HG03060 (cell line): ENCODE measurements around the gene JPH3.

Experiments used
- ATAC-seq: cut with Tn5 transposase; IDR thresholded peaks from one replicate; pipeline ENCODE4 v1.9.1; 2021; ENCODE audit warnings: low read depth, moderate number of reproducible peaks; ENCODE audit not compliant: unreplicated experiment

JPH3 gene

DNA sequence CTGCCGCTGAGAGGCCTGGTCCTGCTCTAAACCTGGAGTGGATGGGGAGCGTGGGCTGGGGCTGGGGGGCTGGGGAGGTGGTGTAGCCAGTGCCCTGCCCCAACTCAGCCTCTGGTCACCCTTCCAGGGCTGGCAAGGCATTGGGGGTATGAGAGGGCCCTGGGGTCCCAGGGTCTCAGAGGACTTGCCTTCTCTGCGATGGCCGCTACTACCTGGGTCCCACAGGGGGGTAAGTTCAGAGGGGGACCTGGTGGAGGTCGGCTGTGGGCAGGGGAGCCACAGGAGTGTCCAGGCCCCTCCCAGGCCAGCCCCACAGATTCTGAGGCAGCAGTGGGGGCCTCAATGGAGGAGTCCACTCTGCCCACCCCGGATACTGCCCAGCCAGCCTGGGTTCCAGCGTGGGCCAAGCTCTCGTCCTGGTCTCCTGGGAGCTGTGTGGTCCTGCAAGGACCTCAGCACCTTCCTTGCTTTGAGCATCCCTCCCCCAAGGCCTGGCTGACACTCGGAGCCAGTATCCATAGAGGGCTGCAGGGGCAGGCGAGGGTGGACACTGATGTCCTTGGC, 20.5 kb downstream of the JPH3 start:
- ATAC-seq, result no peak

DNA sequence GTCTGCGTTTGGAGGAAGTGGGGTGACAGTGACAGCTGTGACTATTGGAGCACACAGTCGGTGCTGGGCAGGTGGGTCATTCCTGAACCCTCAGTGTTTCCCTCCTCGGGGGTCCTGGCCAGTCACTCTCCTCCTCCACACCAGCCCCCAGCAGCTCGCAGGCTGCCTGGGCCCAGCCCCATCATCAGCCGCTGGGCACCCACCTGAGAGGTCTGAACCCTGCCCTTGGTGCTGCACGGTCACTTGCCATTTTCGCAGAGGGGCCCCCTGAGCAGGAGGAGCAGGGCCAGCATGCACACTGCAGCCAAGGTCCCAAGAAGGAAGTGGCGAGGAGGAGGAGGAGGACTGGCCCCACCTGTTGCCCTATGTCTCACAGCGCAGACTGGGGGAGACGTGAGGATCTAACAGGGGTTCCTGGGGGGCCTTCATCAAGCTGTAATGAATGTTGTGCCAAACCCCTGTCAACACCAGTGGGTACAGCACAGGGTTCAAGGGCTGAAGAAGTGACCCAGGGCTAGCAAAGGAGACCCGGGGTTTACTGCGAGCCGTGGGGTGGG, 23.0 kb downstream of the JPH3 start:
- no peak for ATAC-seq

DNA sequence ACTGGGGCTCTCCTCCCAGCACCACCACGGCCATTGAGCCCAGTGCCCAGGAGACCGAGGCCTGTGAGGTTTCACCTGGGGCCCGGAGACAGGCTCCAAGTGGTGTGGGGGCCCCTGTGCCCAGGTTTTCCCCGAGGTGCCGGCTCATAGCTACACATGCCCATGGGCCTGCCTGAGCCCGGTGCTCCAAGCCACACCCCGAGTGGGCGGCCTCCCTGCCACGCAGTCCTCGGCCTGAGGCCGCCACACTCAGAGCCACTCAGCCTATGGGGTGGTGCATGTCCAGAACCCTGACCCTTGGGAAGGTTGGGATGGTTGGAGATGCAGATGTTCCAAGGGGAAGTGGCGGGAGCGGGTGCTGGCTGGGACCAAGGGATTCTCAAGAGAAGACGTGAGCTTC, 24.1 kb downstream of the JPH3 start:
- no peak for ATAC-seq

DNA sequence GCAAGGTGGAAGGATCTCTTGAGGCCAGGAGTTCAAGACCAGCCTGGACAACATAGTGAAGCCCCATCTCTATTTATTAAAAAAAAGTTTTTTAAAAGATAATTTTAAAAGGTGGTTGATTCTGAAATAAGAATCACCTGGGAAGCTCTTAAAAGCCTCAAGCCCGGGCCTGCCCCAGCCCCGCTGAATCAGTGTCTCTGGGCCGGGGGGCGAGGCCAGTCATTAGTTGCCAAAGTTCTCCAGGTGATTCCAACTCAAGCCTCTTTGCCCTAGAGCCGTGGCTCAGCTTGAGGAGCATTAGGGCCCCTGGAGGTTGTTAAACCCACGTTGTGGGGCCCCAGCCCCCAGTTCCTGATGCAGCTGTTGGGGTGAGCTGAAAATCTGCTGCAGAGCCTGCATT, 24.6 kb downstream of the JPH3 start:
- no peak for ATAC-seq

DNA sequence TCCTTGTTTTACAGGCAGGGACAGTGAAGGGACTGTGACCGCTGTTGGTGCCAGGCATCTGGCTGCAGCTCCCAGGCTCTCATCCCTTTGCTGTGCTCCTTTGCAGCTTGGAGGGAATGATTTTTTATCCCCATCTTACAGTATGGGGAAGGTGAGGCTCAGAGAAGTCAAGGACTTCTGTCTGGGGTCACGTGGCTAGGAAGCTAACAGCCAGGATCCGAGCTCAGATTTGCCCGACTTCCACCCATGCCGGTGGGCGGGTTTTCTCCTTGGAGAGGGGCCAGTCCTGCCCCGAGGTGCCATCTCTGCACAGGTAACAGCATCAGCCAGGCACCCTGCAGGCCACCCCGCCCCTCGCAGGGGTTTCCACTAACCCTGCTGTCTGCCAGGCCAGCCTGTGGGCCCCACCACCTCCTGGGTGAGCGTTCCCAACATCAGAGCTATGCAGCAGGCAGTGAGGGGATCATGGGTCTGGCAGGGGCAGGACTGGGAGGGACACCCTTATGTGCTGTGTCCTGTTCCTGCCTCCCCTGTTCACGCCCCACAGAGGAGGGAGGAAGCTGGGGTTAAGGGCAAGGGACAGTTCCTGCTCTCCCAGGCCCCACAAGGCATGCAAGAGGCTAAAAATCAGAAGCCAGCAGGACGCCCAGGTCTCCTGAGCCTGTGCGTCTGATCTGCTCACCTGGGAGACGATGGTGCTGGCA, 25.4 kb downstream of the JPH3 start:
- ATAC-seq, result no peak

DNA sequence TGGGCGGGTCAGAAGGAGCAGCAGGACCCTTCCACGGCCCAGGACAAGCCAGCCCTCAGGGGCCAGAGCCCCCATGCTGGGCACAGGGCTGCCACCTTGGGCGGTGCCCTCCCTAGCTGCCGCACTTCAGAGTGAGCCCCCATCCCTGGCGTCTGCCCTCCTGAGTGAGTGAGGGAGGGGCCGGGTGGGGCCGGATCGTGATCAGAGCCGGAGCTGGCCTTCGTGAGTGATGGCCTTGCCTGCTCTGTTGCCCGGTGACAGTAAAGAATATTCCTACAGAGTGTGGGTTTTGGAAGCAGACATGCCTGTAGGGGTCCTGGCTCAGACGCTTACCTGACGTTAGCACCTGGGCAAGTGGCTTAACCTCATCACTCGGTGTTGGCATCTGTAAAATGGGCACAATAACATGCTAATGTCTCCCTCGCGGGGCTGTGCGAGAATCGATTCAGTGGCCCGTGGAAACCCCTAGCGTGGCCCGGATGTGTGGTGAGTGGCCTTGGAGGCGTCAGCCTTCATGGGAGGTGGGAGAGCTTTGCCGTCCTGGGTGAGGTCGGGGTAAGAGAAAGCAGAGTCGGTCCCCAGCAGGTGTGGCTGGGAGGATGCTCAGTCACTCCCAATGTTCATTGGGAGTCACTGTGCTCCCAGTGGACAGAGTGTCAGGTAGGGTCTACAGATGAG, 26.1 kb downstream of the JPH3 start:
- ATAC-seq, result no peak

DNA sequence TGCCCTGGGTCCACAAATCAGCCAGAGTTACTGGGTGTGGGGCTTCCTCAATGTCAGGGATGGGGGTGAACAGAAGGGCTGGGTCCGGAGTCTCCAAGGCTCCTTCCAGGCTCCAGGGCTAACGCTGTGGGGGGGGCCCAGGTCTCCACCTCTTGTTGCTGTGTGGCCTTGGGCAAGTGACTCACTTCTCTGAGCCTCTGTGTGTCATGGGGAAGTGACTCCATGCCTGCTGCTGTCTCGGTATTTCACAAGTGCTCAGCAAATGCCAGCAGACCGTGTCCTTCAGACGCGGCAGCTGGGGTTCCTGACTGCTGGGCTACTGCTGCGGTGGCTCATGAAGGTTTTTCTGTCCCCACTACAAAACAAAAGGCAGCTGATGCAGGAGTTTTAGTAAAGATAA, 26.6 kb downstream of the JPH3 start:
- no peak for ATAC-seq

DNA sequence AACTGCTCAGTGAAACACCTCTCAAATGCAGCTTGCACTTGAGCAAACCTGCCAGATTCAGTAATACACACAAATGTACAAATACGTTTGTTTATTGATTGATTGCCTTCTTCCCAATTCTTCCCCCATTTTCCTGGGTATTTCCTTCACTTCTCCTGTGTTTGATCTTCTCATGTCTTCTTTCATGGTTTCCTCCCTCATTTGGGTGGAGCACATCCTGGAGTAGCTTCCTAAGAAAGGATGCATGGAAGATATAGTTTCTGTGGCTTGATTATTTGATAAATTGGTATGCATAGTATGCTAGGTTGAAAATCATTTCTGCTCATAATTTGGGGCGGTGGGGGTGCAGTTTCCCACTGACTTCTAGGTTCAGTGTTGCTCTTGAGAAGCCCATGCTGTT, 28.8 kb downstream of the JPH3 start:
- ATAC-seq, result no peak

DNA sequence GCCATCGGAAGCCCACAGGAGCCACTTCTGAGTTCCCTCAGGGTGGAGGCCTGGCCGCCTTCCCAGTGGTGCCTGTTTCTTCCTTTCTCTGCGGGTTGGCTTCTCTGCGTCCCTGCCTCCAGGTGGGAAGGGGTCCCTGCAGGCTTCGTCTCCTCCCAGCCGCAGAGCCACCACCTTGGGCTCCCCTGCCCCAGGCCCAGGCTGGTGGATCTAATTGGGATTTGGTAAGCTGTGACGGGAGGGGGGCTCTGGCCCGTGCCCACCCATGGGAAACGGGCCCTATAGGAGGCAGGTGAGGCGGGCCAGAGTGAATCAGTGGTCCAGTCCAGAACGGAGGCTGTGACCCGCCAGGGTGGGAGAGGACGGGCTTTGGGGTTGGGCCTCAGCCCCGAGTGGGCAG, 32.1 kb downstream of the JPH3 start:
- ATAC-seq, result no peak

DNA sequence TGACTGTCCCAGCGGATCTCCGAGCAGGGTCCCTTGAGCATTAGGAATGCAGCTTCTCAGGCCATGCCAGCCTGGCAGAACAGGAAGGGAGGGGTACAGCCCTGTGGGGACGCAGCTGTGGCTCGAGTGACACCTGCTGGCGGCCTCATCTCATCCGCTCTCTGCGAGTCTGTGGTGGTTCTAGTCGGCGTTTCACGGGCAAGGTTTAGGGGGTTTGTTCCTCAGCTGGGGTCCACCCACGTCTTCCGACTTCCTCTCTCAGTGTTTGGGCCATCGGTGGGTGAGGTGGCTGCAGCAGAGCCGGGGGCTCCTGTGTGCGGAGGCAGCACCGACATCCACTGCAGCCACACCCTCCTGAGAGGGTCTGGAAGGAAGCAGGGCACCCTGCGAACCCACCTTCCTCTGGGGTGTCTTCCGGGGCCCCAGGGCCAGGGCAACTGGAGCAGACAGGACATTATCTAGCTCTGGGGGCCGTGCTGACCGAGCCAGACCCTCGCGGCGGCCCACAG, 33.3 kb downstream of the JPH3 start:
- no peak for ATAC-seq

DNA sequence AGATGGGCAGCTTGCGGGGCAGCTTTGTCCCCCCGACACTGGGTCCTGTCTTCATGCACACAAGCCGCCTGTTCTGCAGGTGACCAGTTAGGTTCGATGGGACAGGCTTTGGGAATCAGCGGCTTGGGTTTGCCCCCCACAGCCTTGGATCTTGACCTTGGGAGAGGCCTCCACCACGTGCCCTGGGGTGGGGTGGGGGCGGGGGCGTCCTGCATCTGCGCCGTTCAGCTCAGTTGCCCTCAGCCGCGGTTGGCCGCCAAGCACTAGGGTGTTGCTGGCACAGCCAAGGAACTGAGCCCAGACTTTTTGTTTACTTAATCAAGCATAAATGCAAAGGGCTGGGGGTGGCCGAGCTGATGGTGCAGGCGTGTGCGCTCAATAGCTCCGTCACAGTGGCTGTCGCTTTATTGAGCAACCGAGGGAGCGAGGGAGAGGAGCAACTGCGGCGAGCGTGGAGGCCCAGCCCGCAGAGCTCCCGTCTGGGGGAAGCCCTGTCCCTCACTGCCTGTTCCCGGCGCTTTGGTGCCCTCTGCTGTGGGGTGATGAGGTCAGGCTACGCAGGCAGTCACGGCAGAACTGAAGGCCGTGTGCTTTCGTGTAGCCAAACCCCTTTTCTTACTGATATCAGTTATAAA, 33.9 kb downstream of the JPH3 start:
- no peak for ATAC-seq

DNA sequence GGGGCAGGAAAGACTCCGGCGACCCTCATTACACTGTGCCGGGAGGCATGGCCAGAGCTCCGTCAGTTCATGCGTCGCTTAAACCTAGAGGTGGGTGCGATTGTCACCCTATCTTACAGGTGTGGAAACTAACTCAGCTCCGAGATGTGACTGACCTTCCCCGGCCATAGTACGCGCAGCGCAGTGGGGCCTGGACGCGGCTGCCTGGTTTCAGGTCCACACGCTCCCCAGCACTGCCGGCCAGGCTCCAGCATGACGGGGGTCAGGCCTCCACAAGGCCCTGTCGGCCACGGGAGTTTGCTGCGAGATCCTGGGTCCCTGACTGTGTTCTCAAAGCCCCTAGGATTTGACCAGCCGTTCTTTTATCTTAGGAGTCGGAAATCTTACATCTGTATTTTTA, 34.4 kb downstream of the JPH3 start:
- ATAC-seq, result no peak

DNA sequence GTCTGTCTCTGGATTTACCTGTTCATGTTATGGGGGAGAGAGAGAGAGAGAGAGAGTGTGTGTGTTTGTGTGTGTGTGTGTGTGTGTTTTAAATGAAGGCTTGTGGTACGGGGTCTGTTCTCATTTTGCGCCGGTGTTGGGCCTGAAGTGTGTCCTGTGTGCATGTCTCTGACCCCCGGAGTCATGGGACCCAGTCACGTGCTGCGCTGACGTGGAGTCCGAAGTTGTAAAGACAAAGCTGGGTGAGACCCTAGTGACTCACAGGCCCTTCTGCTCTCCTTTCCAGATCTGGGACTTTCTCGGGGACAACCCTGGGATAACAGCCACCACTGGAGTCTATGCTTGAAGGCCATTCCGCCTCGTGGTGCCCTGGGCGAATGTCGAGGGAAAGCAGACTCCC, 35.0 kb downstream of the JPH3 start:
- no peak for ATAC-seq

DNA sequence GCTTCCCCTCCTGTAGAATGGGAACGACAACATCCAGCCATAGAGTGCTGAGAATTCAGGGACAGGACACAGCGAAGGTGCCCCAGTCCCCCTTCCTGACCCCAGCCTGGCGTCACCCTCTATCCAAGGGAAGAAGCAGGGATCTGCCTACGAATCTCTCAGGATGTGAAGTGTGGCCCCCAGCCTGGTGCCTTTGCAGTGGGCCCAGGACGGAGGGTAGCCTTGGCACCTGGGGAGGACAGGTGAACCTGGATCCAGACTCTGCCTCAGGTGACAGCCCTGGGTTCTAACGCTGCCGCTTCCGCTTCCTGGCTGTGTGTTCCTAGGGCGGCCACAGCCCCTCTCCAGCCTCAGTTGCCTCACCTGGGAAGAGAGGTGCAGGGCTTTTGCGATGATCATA, 36.4 kb downstream of the JPH3 start:
- ATAC-seq, result no peak

DNA sequence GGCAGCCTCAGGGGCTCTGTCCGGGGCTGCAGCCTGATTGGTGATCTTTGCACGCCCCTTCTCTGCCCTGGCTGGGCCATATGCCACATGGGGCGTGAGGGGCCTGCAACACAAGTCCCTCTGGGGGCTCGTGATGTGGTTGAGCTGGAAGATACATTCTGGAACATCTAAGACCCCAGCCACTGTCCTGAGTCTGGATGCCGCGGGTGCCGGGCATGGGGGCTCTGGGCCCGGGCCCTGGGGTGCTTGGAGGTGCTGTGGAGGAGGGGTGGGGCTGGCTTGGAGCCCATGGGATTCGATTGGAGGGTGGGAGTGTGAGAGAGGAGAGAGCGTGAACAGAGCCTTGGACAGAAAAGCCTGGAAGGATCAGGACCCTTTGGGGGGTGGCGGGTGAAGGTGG, 39.4 kb downstream of the JPH3 start:
- ATAC-seq, result no peak

DNA sequence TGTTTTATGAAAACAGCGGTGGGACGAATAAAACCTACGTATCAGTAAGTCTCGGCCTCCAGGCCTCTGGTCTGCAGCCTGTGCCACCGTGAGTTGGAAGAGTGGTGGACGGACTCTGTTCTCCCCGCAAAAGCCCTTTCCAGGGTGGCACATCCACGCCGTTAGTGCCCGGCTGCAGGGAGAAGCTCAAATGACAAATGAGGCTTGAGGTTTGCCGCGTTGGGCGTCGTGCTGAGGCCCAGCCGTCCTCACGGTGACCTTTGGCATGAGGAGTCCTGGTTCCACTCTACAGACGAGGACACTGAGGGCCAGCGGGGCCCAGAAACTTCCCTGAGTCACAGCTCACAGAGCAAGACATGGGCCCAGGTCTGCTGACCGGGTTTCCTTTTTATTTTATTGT, 40.2 kb downstream of the JPH3 start:
- ATAC-seq, result no peak

DNA sequence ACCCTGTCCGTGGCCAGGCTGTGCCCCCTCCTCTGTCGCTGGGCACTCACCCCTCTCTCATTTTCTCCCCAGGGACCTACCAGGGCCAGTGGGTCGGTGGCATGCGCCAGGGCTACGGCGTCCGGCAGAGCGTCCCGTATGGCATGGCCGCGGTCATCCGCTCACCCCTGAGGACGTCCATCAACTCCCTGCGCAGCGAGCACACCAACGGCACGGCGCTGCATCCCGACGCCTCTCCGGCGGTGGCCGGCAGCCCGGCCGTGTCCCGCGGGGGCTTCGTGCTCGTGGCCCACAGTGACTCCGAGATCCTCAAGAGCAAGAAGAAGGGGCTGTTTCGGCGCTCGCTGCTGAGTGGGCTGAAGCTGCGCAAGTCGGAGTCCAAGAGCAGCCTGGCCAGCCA, 41.9 kb downstream of the JPH3 start:
- ATAC-seq, result no peak

DNA sequence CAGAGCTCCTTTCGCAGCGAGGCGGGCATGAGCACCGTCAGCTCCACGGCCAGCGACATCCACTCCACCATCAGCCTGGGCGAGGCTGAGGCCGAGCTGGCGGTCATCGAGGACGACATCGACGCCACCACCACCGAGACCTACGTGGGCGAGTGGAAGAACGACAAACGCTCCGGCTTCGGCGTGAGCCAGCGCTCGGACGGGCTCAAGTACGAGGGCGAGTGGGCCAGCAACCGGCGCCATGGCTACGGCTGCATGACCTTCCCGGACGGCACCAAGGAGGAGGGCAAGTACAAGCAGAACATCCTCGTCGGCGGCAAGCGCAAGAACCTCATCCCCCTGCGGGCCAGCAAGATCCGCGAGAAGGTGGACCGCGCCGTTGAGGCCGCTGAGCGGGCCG, 42.3 kb downstream of the JPH3 start:
- ATAC-seq, result no peak

DNA sequence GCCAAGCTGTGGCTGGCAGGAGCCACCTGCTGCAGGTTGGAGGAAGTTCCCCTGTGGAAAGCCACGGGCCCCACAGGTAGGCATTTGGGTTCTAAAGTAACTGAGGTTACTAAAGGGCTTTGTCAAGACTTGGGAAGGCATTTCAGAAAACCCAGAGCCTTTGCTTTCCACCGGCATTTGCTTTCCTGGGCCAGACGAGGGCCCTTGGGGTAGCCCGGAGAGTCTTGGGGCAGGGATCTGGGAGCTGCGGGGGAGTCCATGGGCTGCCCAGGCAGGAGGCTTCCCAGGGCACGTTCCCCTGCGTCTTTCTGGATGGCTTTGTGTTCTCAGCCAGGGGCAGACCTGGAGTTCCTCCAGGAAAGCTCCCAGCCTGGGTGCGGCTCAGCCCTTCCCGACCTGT, 43.5 kb downstream of the JPH3 start:
- no peak for ATAC-seq

DNA sequence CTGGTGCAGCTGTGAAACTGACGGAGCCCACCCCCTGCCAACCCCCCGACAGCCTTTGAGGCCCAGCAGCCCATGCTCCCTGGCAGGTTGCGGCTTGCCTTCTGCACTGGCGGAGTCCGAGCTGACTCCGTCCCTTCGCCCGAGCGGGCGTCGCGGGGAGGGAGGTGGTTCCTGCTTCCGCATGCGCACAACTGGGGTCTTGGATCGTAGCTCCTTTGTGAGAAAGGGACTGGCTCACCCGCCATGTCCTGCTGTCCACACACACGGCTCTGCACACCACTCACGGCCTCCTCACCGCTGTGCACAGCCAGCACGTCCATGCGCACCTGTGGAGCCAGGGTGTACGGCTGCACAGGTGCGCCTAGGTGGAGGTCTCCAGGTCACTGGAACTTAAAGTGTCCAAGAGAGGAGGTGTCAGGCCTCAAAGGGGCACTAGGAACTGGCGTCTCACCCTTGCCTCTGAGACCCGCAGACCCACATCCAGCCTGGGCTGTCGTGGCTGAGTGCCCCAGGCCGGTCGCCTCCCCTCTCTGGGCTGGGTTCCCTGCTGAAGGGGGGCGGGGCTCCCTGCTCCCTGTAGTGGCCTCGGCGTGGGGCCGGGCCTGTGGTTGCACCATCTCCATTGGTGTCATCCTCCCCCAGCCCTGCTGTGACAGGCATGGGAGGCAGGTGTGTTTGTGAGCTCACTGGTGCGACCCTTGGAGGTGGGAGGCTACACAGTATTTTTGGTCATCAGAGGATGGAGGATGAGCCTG, 45.3 kb downstream of the JPH3 start:
- ATAC-seq, result no peak

DNA sequence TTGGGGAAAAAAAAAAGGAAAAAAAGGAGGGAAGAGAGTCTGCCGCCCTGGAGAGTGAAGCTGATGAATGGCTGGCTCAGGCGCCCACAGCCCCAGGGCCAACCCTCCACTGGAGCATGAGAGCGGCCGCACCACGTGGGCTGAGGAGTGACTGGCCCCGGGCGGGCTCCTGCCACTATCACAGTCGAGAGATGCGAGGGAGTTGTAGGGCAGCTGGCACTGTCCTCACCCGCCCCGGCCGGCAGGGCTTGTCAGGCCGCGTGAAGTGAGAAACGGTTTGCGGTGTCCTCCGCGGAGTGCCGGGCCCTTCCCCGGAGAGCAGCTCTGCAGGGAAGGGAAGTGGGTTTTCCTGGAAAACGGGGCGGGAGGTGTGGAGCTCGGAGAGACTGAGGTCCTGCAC, 45.9 kb downstream of the JPH3 start:
- no peak for ATAC-seq
